IPS-20b (cell line): Measurements from ENCODE around the gene SBK3.

ENCODE experiments used
- H3K27ac ChIP-seq: one replicate; pipeline ENCODE4 v1.5.1; 2013; ENCODE audit warnings: low read length
- H3K27me3 ChIP-seq: 2 replicates; pipeline ENCODE4 v1.6.1; 2013; ENCODE audit warnings: mild to moderate bottlenecking, low read length, inconsistent platforms; ENCODE audit not compliant: insufficient read depth
- H3K36me3 ChIP-seq: 2 replicates; pipeline ENCODE4 v1.6.1; 2013; ENCODE audit warnings: low read depth, mild to moderate bottlenecking, inconsistent platforms, low read length, moderate library complexity; ENCODE audit not compliant: insufficient read depth
- H3K4me1 ChIP-seq: 2 replicates; pipeline ENCODE4 v1.6.1; 2013; ENCODE audit warnings: mild to moderate bottlenecking, control low read depth, inconsistent platforms, low read length, moderate library complexity; ENCODE audit not compliant: insufficient read depth
- H3K4me3 ChIP-seq: 2 replicates; pipeline ENCODE4 v1.5.1; 2013; ENCODE audit warnings: mild to moderate bottlenecking, low read length, inconsistent platforms
- H3K9ac ChIP-seq: 2 replicates; pipeline ENCODE4 v1.6.1; 2013; ENCODE audit warnings: low read depth, mild to moderate bottlenecking, inconsistent platforms, low read length, moderate library complexity
- H3K9me3 ChIP-seq: 2 replicates; pipeline ENCODE4 v1.6.1; 2013; ENCODE audit warnings: mild to moderate bottlenecking, low read depth, low read length, inconsistent platforms; ENCODE audit not compliant: insufficient read depth

SBK3 gene

GRCh38 chr19:55546822-55547614, 1.7 kb upstream of the SBK3 start:
- H3K4me3 ChIP-seq, result no peak overlapping the region
- H3K27ac ChIP-seq, result no peak overlapping the region
- H3K27me3 ChIP-seq, result no peaks in the 10 kb centered on the region
- peaks cover 3% of the 10 kb centered on the region; the same call in 1 of the 2 replicates for H3K4me1 ChIP-seq
- H3K36me3 ChIP-seq, result no peaks in the 10 kb centered on the region
- H3K9me3 ChIP-seq, result no peaks in the 10 kb centered on the region
- no peak overlapping the region for H3K9ac ChIP-seq

GRCh38 chr19:55546011-55546410, 668 bp upstream of the SBK3 start:
- H3K36me3 ChIP-seq, result no peaks in the 10 kb centered on the region
- H3K4me1 ChIP-seq, result peaks cover 3% of the 10 kb centered on the region; the same call in 1 of the 2 replicates
- no peak overlapping the region for H3K4me3 ChIP-seq
- H3K27ac ChIP-seq, result no peak overlapping the region
- H3K9ac ChIP-seq, result no peak overlapping the region
- no peaks in the 10 kb centered on the region for H3K9me3 ChIP-seq
- no peaks in the 10 kb centered on the region for H3K27me3 ChIP-seq

- Histone ChIP-seq H3K4me1 (peaks cover 3% of the 10 kb centered on the region; the same call in 1 of the 2 replicates), H3K36me3 (no peaks in the 10 kb centered on the region), H3K27me3 (no peaks in the 10 kb centered on the region), H3K9ac (no peak overlapping the region), H3K27ac (no peak overlapping the region), H3K4me3 (no peak overlapping the region), H3K9me3 (no peaks in the 10 kb centered on the region)
Measured at GRCh38 chr19:55544776-55545439, 435 bp downstream of the SBK3 start.

GRCh38 chr19:55544014-55544413, 1.3 kb downstream of the SBK3 start:
- Histone ChIP-seq H3K36me3 (no peaks in the 10 kb centered on the region), H3K27ac (no peak overlapping the region), H3K27me3 (no peaks in the 10 kb centered on the region)

DNA sequence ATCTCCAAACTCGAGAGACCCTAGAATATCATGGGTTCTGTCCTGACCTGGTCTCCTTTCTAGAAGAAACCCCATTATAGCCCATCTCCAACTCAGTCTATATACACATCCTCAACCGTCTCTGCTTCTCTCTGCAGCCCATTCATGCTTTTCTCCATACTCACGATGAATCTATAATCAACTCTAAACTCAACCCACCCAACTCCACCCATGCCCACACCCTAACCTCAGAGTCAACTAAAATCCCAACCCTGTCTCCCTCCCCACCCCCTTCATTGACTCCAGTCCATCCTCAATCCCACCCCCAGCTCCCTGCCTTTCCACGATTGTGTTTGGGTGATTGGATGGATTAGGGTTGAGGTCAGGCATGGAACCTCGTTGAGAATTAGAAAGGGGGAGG, 1.8 kb downstream of the SBK3 start:
- Histone ChIP-seq H3K4me3 (no peak overlapping the region), H3K4me1 (no peaks in the 10 kb centered on the region; the same call in 1 of the 2 replicates), H3K9me3 (no peaks in the 10 kb centered on the region), H3K9ac (no peak overlapping the region), H3K27ac (no peak overlapping the region), H3K36me3 (no peaks in the 10 kb centered on the region), H3K27me3 (no peaks in the 10 kb centered on the region)

More at GRCh38 chr19:55544014-55544413, 1.3 kb downstream of the SBK3 start:
- Histone ChIP-seq H3K9me3 (no peaks in the 10 kb centered on the region), H3K4me3 (no peak overlapping the region), H3K4me1 (no peaks in the 10 kb centered on the region; the same call in 1 of the 2 replicates), H3K9ac (no peak overlapping the region)

GRCh38 chr19:55542292-55542855, 3.0 kb downstream of the SBK3 start:
- Histone ChIP-seq H3K27me3 (no peaks in the 10 kb centered on the region), H3K27ac (no peak overlapping the region), H3K36me3 (no peaks in the 10 kb centered on the region), H3K4me1 (peaks cover 4% of the 10 kb centered on the region; the same call in 1 of the 2 replicates), H3K9me3 (no peaks in the 10 kb centered on the region), H3K9ac (no peak overlapping the region), H3K4me3 (no peak overlapping the region)

DNA sequence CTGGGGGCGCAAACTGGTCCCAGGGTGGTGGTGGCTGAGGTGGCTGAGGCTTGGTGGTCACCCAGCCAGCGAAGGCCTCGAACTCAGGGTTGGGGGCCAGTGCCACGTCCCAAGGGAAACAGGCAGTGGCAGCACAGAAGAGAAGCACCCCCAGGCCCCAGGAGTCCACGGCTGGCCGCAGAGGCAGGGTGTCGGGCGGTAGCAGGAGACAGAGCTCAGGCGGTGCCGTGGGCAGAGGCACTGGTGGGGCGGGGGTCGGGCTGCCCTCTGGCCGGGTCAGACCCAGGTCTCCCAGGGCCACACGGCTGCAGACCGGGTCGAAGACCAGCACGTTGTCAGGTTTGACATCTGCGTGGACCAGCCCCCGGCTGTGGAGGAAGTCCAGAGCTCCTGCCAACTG, 4.3 kb downstream of the SBK3 start:
- Histone ChIP-seq H3K4me3 (no peak overlapping the region), H3K27me3 (no peaks in the 10 kb centered on the region), H3K27ac (no peak overlapping the region), H3K36me3 (no peaks in the 10 kb centered on the region), H3K9ac (no peak overlapping the region), H3K9me3 (no peaks in the 10 kb centered on the region), H3K4me1 (peaks cover 4% of the 10 kb centered on the region; the same call in 1 of the 2 replicates)

DNA sequence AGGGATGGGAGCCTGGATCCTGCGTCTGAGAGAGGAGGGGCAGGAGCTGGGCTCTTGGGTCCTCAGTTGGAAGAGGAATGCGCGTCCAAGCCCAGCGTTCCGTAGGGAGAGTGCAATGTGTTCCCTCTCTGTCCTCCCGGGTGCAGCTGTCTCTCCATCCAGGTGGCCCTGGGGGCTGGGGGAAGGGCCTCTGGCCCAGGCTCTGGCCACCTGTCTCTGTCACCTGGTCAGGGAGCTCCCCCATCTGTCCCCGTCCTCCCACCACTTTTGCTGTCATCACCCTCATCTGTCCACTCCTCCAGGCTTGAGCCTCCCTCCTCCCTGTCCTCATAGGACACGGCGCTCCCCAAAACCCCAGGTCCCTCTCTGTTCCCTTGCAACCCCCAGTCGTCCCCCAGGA, 4.7 kb downstream of the SBK3 start:
- peaks cover 4% of the 10 kb centered on the region; the same call in 1 of the 2 replicates for H3K4me1 ChIP-seq
- H3K4me3 ChIP-seq, result no peak overlapping the region
- no peaks in the 10 kb centered on the region for H3K27me3 ChIP-seq
- no peaks in the 10 kb centered on the region for H3K36me3 ChIP-seq
- no peaks in the 10 kb centered on the region for H3K9me3 ChIP-seq
- H3K9ac ChIP-seq, result no peak overlapping the region
- no peak overlapping the region for H3K27ac ChIP-seq

DNA sequence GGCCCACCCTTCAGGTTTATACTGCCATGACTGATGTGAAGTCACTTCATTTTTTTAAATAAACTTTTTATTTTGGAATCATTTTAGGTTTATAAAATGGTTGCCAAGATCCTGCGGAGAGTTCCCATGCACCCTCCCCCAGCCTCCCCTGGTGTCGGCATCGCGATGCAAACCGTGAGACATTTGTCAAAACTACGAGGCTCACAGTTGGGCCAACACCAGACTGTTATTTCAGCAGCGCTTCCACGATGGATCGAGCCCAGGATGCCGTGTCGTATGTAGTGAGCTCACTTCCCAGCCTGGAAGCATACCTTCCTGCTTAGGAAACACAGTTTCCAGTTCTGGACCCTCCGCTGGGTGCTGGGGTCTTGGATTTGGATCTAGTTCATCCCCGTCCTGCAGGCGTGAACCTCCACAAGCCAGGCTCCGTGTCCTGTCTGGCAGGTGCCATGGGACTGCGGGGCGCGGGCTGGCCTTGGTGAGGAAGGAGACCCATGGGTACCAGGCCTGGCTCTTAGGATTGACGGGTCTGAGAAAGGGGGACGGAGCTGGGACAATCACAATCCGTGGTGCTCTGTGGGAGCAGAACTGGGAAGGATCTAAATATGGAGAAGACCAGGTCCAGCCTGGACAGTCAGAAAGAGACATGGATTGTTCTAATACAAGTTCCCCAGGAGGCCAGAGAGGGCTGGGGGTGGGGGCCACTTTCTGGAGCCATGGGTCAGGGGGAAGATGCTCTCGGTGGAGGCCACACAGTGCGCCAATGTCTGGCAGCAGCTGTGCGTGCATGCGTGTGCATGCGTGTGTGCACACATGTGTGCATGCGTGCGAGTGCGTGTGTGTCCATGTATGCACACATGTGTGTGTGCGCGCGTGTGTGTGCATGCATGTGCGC, 6.0 kb downstream of the SBK3 start:
- H3K9me3 ChIP-seq, result no peaks in the 10 kb centered on the region
- H3K27me3 ChIP-seq, result no peaks in the 10 kb centered on the region
- no peak overlapping the region for H3K9ac ChIP-seq
- H3K4me3 ChIP-seq, result no peak overlapping the region
- H3K27ac ChIP-seq, result no peak overlapping the region
- no peaks in the 10 kb centered on the region for H3K36me3 ChIP-seq
- peaks cover 4% of the 10 kb centered on the region; the same call in 1 of the 2 replicates for H3K4me1 ChIP-seq

- Histone ChIP-seq H3K4me3 (no peak overlapping the region), H3K9ac (peak overlapping the region; percentile 51; the same call in 1 of the 2 replicates), H3K4me1 (peaks cover 4% of the 10 kb centered on the region; the same call in 1 of the 2 replicates), H3K27me3 (no peaks in the 10 kb centered on the region), H3K36me3 (no peaks in the 10 kb centered on the region), H3K9me3 (no peaks in the 10 kb centered on the region), H3K27ac (no peak overlapping the region)
Measured at GRCh38 chr19:55538132-55538531, 7.2 kb downstream of the SBK3 start.

DNA sequence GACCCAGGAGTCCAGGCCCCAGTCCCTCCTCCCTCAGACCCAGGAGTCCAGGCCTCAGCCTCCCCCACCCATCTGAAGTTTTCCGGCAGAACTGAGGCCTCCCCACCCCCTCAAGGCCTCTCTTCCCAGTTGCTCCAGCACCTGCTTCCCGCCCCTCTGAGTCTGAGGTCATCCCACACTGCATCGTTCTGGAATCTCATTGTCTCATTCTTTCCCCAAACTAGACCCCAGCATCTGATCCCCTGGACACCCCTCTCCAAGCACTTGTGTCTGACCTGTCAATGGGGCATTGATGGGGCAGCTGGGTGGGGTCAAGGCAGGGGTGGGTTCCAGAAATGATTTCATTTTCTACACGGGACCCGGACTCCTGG, 7.6 kb downstream of the SBK3 start:
- Histone ChIP-seq H3K4me1 (peaks cover 4% of the 10 kb centered on the region; the same call in 1 of the 2 replicates), H3K36me3 (no peaks in the 10 kb centered on the region), H3K9ac (peak overlapping the region; percentile 51; the same call in 1 of the 2 replicates), H3K27me3 (no peaks in the 10 kb centered on the region), H3K4me3 (no peak overlapping the region), H3K9me3 (no peaks in the 10 kb centered on the region), H3K27ac (no peak overlapping the region)
